AG04450 (cell line): ENCODE measurements around the gene PPP1R37. TPM values are rescaled to one million over a fixed set of nuclear protein-coding genes. Genes with fewer than 3 reads are reported as not detected.

Experiments used
- CTCF ChIA-PET: fragments of 300-600, 350-600 bp; formaldehyde crosslinking; extraction: SDS; loops from one replicate; lab custom pipeline; 2022; ENCODE audit warnings: antibody characterized with exemption, inconsistent platforms; lab: Charles Lee
- POLR2A ChIA-PET: fragments of 350-600 bp; formaldehyde crosslinking; extraction: SDS; loops from one replicate; lab custom pipeline; 2021; ENCODE audit warnings: antibody characterized with exemption, inconsistent platforms; lab: Yijun Ruan, JAX
- DNase-seq: peaks from one replicate; pipeline ENCODE4 v3.0.0-alpha.2; 2011; ENCODE audit warnings: low read depth, low spot score
- H3K27ac ChIP-seq: one replicate; pipeline ENCODE4 v1.5.1; 2012; ENCODE audit warnings: low read depth, low read length, control low read depth
- H3K27me3 ChIP-seq: one replicate; pipeline ENCODE4 v1.6.0; 2012; ENCODE audit warnings: low read length; ENCODE audit not compliant: control insufficient read depth, insufficient read depth
- H3K4me3 ChIP-seq: 2 replicates; pipeline ENCODE4 v1.5.1; 2011; ENCODE audit warnings: mild to moderate bottlenecking, low read depth, low read length, control low read depth
- H3K9me3 ChIP-seq: 2 replicates; pipeline ENCODE4 v1.5.1; 2012; ENCODE audit warnings: low read length; ENCODE audit not compliant: control insufficient read depth, insufficient read depth
- CTCF ChIP-seq: IDR thresholded peaks from 2 replicates; pipeline ENCODE4 v1.5.1; 2011; ENCODE audit warnings: low read depth, low read length, control low read depth, inconsistent platforms
- polyA plus RNA-seq: library from polyadenylated mRNA; depleted of rRNA; stranded (reverse); fragments of >200 nt; gene quantifications from 2 replicates; pipeline ENCODE4 v1.2.3, GENCODE V29; 2011

PPP1R37 gene
- polyA plus RNA-seq, 1 experiment = 8.6 TPM

GRCh38 chr19:45135176-45135885 is 42.4 kb downstream of the PPP1R37 start:
- POLR2A ChIA-PET = no interaction called here
- DNase-seq = no peak
- CTCF ChIA-PET = no interaction called here

GRCh38 chr19:45136507-45137178 is 43.7 kb downstream of the PPP1R37 start:
- no peak for DNase-seq
- Histone ChIP-seq H3K9me3 (no peaks in the 10 kb centered on the region), H3K27me3 (no peaks in the 10 kb centered on the region), H3K27ac (no peak overlapping the region), H3K4me3 (no peak overlapping the region)
- ChIA-PET CTCF (interaction anchor here (1.4 kb wide), 1 partner anchor 10 kb away, joined by 8 read pairs; no protein-coding TSS in a partner anchor), POLR2A (no interaction called here)
- TF ChIP-seq CTCF = no peak

More at GRCh38 chr19:45135176-45135885, 42.4 kb downstream of the PPP1R37 start:
- Histone ChIP-seq H3K27ac (no peak overlapping the region), H3K9me3 (no peaks in the 10 kb centered on the region), H3K27me3 (no peaks in the 10 kb centered on the region), H3K4me3 (no peak overlapping the region)
- TF ChIP-seq CTCF = no peak

GRCh38 chr19:45137179-45137761 is 44.3 kb downstream of the PPP1R37 start:
- H3K4me3 ChIP-seq = no peak overlapping the region
- CTCF ChIA-PET = interaction anchor here (1.1 to 1.4 kb wide), 2 partner anchors 11 to 14 kb away, joined by 5 to 8 read pairs; no protein-coding TSS in a partner anchor
- DNase-seq = no peak
- no peak for TF ChIP-seq CTCF
- H3K27ac ChIP-seq = no peak overlapping the region
- H3K9me3 ChIP-seq = no peaks in the 10 kb centered on the region
- POLR2A ChIA-PET = no interaction called here
- H3K27me3 ChIP-seq = no peaks in the 10 kb centered on the region

- Histone ChIP-seq H3K27ac (no peak overlapping the region), H3K4me3 (no peak overlapping the region), H3K27me3 (no peaks in the 10 kb centered on the region), H3K9me3 (no peaks in the 10 kb centered on the region; the same call in 1 of the 2 replicates)
- no peak for TF ChIP-seq CTCF
- no peak for DNase-seq
- POLR2A ChIA-PET = no interaction called here
- CTCF ChIA-PET = interaction anchor here (1.1 kb wide), 1 partner anchor 15 kb away, joined by 5 read pairs; no protein-coding TSS in a partner anchor
Observed at GRCh38 chr19:45138303-45138751, 45.3 kb downstream of the PPP1R37 start.
